GM18907 (cell line): ENCODE results near the gene FXYD2.
A peak's percentile ranks its signal among the peaks of the same experiment; 100 is the strongest.

Source experiments
- ATAC-seq: cut with Tn5 transposase; IDR thresholded peaks from one replicate; pipeline ENCODE4 v1.9.1; 2021; ENCODE audit warnings: mild to moderate bottlenecking, moderate library complexity; ENCODE audit not compliant: unreplicated experiment

Gene FXYD2

DNA sequence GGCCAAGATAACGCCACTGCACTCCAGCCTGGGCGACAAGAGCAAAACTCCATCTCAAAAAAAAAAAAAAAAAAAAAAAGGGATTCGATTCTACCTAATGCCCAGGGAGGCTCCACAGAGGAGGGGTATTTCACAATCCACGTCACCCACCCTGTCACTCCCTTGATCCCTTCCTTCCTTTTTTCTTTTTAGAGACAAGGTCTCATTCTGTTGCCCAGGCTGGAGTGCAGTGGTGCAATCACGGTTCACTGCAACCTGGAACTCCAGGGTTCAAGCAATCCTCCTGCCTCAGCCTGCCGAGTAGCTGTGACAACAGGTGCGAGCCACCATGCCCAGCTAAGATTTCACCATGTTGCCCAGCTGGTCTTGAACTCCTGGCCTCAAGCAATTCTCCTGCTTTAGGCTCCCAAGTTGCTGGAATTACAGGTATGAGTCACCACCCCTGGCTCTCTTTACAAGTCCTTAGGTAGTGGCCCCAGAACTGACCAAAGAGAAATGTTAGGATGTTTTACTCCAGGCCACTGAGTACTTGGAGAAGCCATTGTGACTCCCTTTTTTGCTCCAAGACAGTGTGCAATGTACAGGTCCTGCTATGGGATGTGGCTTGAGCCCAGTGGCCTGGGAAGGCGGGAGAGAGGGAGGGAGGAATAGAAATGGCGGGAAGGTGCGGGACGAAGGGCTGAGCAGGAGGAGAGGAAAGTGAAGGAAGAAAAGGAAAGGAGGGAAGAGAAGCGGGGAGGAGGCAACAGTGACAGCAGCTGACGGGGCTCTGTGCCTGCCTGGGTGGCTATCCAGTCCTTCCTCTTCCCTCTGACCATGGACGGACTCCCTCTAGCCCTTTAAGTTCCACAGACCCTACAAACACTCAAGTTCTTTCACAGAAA lies 11.8 kb upstream of the FXYD2 start:
- no peak for ATAC-seq

- no peak for ATAC-seq
Observed at GRCh38 chr11:117835576-117835975, 11.0 kb upstream of the FXYD2 start.

DNA sequence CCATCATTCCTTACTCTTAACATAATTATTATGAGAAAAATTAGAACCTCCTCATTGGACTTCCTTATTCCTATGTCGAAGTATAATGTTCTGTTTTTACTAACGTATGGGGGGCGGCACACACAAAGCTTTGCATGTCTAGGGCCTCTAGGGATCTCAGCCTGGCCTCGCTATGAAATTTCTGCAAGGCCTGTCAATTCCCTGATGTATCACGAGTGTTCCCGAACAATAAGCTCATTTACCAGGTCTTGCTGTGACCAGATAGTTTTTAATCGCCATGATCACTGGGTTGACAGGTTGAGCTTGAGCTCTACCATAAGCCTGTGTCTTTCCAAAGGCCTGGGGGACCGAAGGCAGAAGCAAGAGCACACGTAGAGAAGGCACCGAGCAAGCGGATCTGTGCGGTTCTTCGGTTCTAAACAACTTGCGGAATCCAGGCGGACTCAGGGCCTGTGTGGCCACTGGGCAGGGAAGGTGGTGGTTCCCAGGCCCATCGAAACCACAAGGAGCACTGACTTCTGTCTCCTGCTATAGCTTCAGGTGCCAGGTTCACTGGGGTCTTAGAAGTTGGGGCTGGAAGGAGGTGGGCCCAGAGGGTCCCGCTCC lies 10.4 kb upstream of the FXYD2 start:
- ATAC-seq, result no peak

GRCh38 chr11:117834068-117834810 lies 9.7 kb upstream of the FXYD2 start:
- ATAC-seq, result no peak

GRCh38 chr11:117833401-117833891 lies 8.9 kb upstream of the FXYD2 start:
- ATAC-seq, result no peak

DNA sequence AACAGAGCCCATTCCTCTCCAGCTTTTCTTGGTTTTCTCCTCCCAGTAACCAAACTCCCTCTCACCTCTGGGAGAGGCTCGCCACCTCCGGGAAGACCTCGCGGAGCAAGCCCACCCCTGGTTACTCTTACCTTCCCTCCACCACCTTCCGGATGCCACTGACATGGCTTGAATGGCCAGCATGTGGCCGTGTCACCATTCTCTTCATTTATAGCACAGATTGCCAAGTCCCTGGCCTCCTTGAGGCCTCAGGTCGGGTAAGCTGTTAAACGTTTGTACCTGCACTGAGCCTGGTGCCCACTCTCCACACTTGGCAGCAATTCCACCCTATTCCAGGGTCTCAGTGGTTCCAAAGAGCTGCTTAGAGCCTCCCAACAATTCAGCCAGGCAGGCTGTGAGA lies 8.0 kb upstream of the FXYD2 start:
- no peak for ATAC-seq

GRCh38 chr11:117831661-117832415 lies 7.3 kb upstream of the FXYD2 start:
- ATAC-seq, result no peak

- no peak for ATAC-seq
Observed at GRCh38 chr11:117830674-117831351, 6.3 kb upstream of the FXYD2 start.

DNA sequence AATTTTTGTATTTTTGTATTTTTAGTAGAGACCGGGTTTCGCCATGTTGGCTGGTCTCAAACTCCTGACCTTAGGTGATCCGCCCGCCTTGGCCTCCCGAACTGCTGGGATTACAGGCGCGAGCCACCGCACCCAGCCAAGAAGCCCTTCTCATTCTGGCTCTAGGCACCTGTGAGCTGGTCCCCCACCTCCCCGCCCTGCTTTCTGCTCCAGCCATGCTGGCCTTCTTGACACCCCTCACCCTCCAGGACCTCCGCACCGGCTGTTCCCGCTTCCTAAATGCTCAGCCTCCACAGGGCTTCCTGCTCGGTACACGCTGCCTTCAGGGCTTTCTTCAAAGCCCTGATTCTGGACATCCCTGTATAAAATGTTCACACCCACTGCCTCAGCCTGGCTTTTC lies 5.5 kb upstream of the FXYD2 start:
- no peak for ATAC-seq

DNA sequence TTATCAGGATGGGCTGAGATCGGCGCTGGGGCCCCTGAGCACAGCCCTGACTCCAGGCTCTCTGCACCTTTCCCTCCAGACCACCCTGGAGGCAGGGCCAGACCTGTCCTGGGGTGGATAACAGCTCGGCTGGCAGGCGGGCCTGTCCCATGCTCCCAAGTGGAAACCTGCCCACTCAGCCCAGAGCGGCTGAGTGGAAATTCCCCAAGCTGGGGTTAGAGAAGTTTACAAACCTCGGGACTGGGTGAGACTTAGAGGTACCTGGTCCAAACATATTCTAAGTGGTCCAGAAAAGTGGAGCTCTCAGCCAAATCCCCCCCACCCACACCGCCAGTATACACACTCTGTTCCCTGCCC lies 4.8 kb upstream of the FXYD2 start:
- no peak for ATAC-seq

DNA sequence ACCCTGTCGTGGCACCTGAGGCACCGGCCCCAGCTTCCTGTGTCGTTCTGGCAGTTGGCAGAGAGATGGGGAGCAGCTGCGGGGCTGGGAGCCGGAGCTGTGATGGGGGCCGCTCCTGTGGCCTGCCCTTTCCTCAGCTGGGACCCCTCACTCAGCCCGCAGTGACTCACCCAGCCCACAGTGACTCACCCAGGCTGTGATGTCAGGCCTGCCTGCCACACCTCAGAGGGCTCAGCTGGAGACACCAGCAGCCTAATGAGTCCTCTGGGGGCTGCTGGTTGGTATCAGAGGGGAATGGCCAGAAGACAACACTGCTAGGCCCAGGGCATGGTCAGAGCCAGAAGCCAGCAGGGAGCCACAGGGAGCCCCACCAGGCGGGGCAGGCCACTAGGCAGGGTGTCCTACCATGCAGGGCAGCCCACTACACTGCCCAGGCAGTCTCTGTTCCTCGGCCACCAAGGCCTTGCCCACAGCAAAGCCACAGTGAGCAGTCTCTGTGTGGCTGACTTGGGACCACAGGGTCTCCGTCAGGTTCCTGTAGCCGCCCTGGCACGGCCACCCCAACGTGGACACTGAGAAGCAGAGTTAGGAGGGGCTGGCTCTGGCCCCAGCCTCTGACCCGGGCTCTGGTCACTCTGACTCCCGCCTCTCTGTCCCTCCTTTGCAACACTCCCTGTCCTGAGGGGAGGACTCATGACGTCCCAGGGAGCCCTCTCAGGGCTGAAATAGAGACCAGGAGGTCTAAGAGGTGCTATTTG lies 4.2 kb upstream of the FXYD2 start:
- ATAC-seq, result peak; percentile 60

GRCh38 chr11:117827521-117828511 lies 3.3 kb upstream of the FXYD2 start:
- peak; percentile 18 for ATAC-seq

GRCh38 chr11:117826832-117827231 lies 2.3 kb upstream of the FXYD2 start:
- ATAC-seq, result no peak

GRCh38 chr11:117826190-117826570 lies 1.6 kb upstream of the FXYD2 start:
- no peak for ATAC-seq

- ATAC-seq, result no peak
Observed at GRCh38 chr11:117825538-117826189, 1.1 kb upstream of the FXYD2 start.

GRCh38 chr11:117823946-117824420 lies 561 bp downstream of the FXYD2 start:
- no peak for ATAC-seq

DNA sequence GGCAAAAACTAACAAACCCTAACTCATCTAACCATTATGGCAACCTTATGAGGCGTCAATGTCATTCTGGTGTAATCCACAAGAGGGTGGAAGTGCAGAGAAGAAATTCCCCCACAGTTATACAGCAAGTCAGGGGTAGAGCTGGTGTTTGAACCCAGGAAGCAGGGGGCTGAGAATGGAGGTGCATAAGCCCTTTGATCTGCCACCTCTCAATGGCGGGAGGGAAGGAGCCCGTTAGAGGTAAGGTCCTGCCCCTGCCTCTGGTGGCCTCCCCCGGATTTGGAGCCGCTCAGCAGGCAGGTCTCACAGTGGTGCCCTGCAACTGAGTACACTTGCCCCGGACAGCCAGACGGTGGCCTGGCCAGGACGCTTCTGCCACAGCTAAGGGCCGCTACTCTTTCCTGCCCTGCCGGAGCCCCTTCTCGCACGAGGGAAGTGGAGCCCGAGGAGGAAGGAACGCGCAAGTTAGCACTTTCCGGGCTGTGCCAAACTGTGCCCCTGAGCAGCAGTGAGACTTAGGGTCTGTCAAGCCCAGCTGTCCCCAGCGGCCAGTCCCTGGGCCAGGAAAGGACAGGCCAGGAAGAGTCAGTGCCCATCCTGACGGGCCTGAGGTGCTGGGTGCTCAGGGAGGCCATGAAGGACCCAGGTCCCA lies 1.1 kb downstream of the FXYD2 start:
- ATAC-seq, result no peak
